ENCODE measurements around the gene NGEF.

NGEF gene

GRCh38 chr2:232897598-232898408, 115.3 kb downstream of the NGEF start:
- Histone ChIP-seq H2BK12ac (ENCODE audit: low read length) (no peak overlapping the region), H3K23ac (ENCODE audit: low read length) (no peak overlapping the region), H4K91ac (ENCODE audit: low read depth, low read length) (no peak overlapping the region), H2AK5ac (ENCODE audit: low read length) (no peak overlapping the region), H3K27me3 (ENCODE audit: insufficient read depth, low read length) (no peaks in the 10 kb centered on the region), H3K27ac (ENCODE audit: low read depth, low read length) (no peak overlapping the region), H3K4ac (ENCODE audit: low read depth, low read length) (no peak overlapping the region), H3K4me2 (ENCODE audit: low read length) (no peak overlapping the region), H4K12ac (ENCODE audit: low read depth, low read length) (no peak overlapping the region), H2BK120ac (ENCODE audit: insufficient read depth, low read length, poor library complexity) (no peak overlapping the region), H2AFZ (ENCODE audit: insufficient read depth, low read length, poor library complexity) (no peak overlapping the region), H3K9ac (ENCODE audit: low read length) (no peak overlapping the region), H3K14ac (ENCODE audit: low read length) (no peak overlapping the region), H3K18ac (ENCODE audit: low read length) (no peak overlapping the region), H3K36me3 (ENCODE audit: control insufficient read depth in 1 of 2, insufficient read depth in 2 of 2, low read length in 2 of 2) (no peaks in the 10 kb centered on the region), H3K79me1 (ENCODE audit: low read length) (no peaks in the 10 kb centered on the region), H3K4me1 (ENCODE audit: control insufficient read depth in 1 of 2, insufficient read depth in 2 of 2, low read length in 2 of 2) (peaks cover 0 to 3% of the 10 kb centered on the region in 2 experiments), H3K4me3 (ENCODE audit: low read depth, low read length) (no peak overlapping the region), H4K8ac (ENCODE audit: low read depth, low read length) (no peak overlapping the region), H3K79me2 (ENCODE audit: control insufficient read depth, insufficient read depth, low read length, poor library complexity) (no peaks in the 10 kb centered on the region), H3K9me3 (ENCODE audit: insufficient read depth, low read depth, low read length) (peaks cover 4% of the 10 kb centered on the region), H2BK5ac (ENCODE audit: low read depth, low read length, poor library complexity) (no peak overlapping the region)
- no peak for DNase-seq
- WGBS (ENCODE audit: extremely low coverage, insufficient coverage, insufficient read length) = no CpG with 5 or more reads among the region's 24 CpGs

GRCh38 chr2:232896720-232897597, 116.1 kb downstream of the NGEF start:
- DNase-seq = no peak
- Histone ChIP-seq H3K23ac (ENCODE audit: low read length) (no peak overlapping the region), H3K4me3 (ENCODE audit: low read depth, low read length) (no peak overlapping the region), H2BK12ac (ENCODE audit: low read length) (no peak overlapping the region), H3K4me1 (ENCODE audit: control insufficient read depth in 1 of 2, insufficient read depth in 2 of 2, low read length in 2 of 2) (peaks cover 0 to 3% of the 10 kb centered on the region in 2 experiments), H3K9ac (ENCODE audit: low read length) (no peak overlapping the region), H3K9me3 (ENCODE audit: insufficient read depth, low read depth, low read length) (peaks cover 4% of the 10 kb centered on the region), H3K79me2 (ENCODE audit: control insufficient read depth, insufficient read depth, low read length, poor library complexity) (no peaks in the 10 kb centered on the region), H3K4ac (ENCODE audit: low read depth, low read length) (no peak overlapping the region), H3K27ac (ENCODE audit: low read depth, low read length) (no peak overlapping the region), H4K8ac (ENCODE audit: low read depth, low read length) (no peak overlapping the region), H2BK120ac (ENCODE audit: insufficient read depth, low read length, poor library complexity) (no peak overlapping the region), H3K4me2 (ENCODE audit: low read length) (no peak overlapping the region), H3K18ac (ENCODE audit: low read length) (no peak overlapping the region), H4K12ac (ENCODE audit: low read depth, low read length) (no peak overlapping the region), H2BK5ac (ENCODE audit: low read depth, low read length, poor library complexity) (no peak overlapping the region), H3K27me3 (ENCODE audit: insufficient read depth, low read length) (no peaks in the 10 kb centered on the region), H3K14ac (ENCODE audit: low read length) (no peak overlapping the region), H2AFZ (ENCODE audit: insufficient read depth, low read length, poor library complexity) (no peak overlapping the region), H3K79me1 (ENCODE audit: low read length) (no peaks in the 10 kb centered on the region), H4K91ac (ENCODE audit: low read depth, low read length) (no peak overlapping the region), H2AK5ac (ENCODE audit: low read length) (no peak overlapping the region), H3K36me3 (ENCODE audit: control insufficient read depth in 1 of 2, insufficient read depth in 2 of 2, low read length in 2 of 2) (no peaks in the 10 kb centered on the region)
- WGBS (ENCODE audit: extremely low coverage, insufficient coverage, insufficient read length) = 95% methylated on average over 4 of the region's 9 CpGs

- H2BK12ac ChIP-seq (ENCODE audit: low read length) = no peak overlapping the region
- H3K79me1 ChIP-seq (ENCODE audit: low read length) = no peaks in the 10 kb centered on the region
- no peak overlapping the region for H2BK120ac ChIP-seq (ENCODE audit: insufficient read depth, low read length, poor library complexity)
- H4K8ac ChIP-seq (ENCODE audit: low read depth, low read length) = no peak overlapping the region
- H3K36me3 ChIP-seq (ENCODE audit: control insufficient read depth in 1 of 2, insufficient read depth in 2 of 2, low read length in 2 of 2) = no peaks in the 10 kb centered on the region
- H3K9ac ChIP-seq (ENCODE audit: low read length) = no peak overlapping the region
- H3K9me3 ChIP-seq (ENCODE audit: insufficient read depth, low read depth, low read length) = peaks cover 2% of the 10 kb centered on the region
- no peak overlapping the region for H3K4ac ChIP-seq (ENCODE audit: low read depth, low read length)
- H3K14ac ChIP-seq (ENCODE audit: low read length) = no peak overlapping the region
- peaks cover 0 to 2% of the 10 kb centered on the region in 2 experiments for H3K4me1 ChIP-seq (ENCODE audit: control insufficient read depth in 1 of 2, insufficient read depth in 2 of 2, low read length in 2 of 2)
- H2AK5ac ChIP-seq (ENCODE audit: low read length) = no peak overlapping the region
- no peak for DNase-seq
- H3K79me2 ChIP-seq (ENCODE audit: control insufficient read depth, insufficient read depth, low read length, poor library complexity) = no peaks in the 10 kb centered on the region
- H3K4me3 ChIP-seq (ENCODE audit: low read depth, low read length) = no peak overlapping the region
- no peak overlapping the region for H2BK5ac ChIP-seq (ENCODE audit: low read depth, low read length, poor library complexity)
- no peak overlapping the region for H2AFZ ChIP-seq (ENCODE audit: insufficient read depth, low read length, poor library complexity)
- no peak overlapping the region for H3K4me2 ChIP-seq (ENCODE audit: low read length)
- no peak overlapping the region for H3K18ac ChIP-seq (ENCODE audit: low read length)
- H4K12ac ChIP-seq (ENCODE audit: low read depth, low read length) = no peak overlapping the region
- H3K27ac ChIP-seq (ENCODE audit: low read depth, low read length) = no peak overlapping the region
- H3K23ac ChIP-seq (ENCODE audit: low read length) = no peak overlapping the region
- no peak overlapping the region for H4K91ac ChIP-seq (ENCODE audit: low read depth, low read length)
- H3K27me3 ChIP-seq (ENCODE audit: insufficient read depth, low read length) = no peaks in the 10 kb centered on the region
These were observed 116.9 kb downstream of the NGEF start for GRCh38 chr2:232896111-232896510.

GRCh38 chr2:232894746-232895145, 118.3 kb downstream of the NGEF start:
- peaks cover 2% of the 10 kb centered on the region for H3K9me3 ChIP-seq (ENCODE audit: insufficient read depth, low read depth, low read length)
- H3K14ac ChIP-seq (ENCODE audit: low read length) = no peak overlapping the region
- no peak overlapping the region for H3K18ac ChIP-seq (ENCODE audit: low read length)
- H3K4me1 ChIP-seq (ENCODE audit: control insufficient read depth in 1 of 2, insufficient read depth in 2 of 2, low read length in 2 of 2) = peaks cover 6 to 8% of the 10 kb centered on the region in 2 experiments
- no peak overlapping the region for H4K12ac ChIP-seq (ENCODE audit: low read depth, low read length)
- H3K79me2 ChIP-seq (ENCODE audit: control insufficient read depth, insufficient read depth, low read length, poor library complexity) = no peaks in the 10 kb centered on the region
- H4K91ac ChIP-seq (ENCODE audit: low read depth, low read length) = no peak overlapping the region
- H2AK5ac ChIP-seq (ENCODE audit: low read length) = no peak overlapping the region
- DNase-seq = no peak
- WGBS (ENCODE audit: extremely low coverage, insufficient coverage, insufficient read length) = no CpG with 5 or more reads among the region's 19 CpGs
- H3K9ac ChIP-seq (ENCODE audit: low read length) = no peak overlapping the region
- H3K79me1 ChIP-seq (ENCODE audit: low read length) = no peaks in the 10 kb centered on the region
- no peak overlapping the region for H2BK120ac ChIP-seq (ENCODE audit: insufficient read depth, low read length, poor library complexity)
- H3K36me3 ChIP-seq (ENCODE audit: control insufficient read depth in 1 of 2, insufficient read depth in 2 of 2, low read length in 2 of 2) = no peaks in the 10 kb centered on the region
- no peak overlapping the region for H4K8ac ChIP-seq (ENCODE audit: low read depth, low read length)
- no peak overlapping the region for H3K4me2 ChIP-seq (ENCODE audit: low read length)
- no peak overlapping the region for H3K23ac ChIP-seq (ENCODE audit: low read length)
- no peak overlapping the region for H2BK5ac ChIP-seq (ENCODE audit: low read depth, low read length, poor library complexity)
- H3K27ac ChIP-seq (ENCODE audit: low read depth, low read length) = no peak overlapping the region
- H2BK12ac ChIP-seq (ENCODE audit: low read length) = no peak overlapping the region
- H2AFZ ChIP-seq (ENCODE audit: insufficient read depth, low read length, poor library complexity) = no peak overlapping the region
- no peak overlapping the region for H3K4ac ChIP-seq (ENCODE audit: low read depth, low read length)
- no peaks in the 10 kb centered on the region for H3K27me3 ChIP-seq (ENCODE audit: insufficient read depth, low read length)
- no peak overlapping the region for H3K4me3 ChIP-seq (ENCODE audit: low read depth, low read length)
